Measurements from ENCODE around the gene MYOM1.

- TF ChIP-seq POLR2A (IDR thresholded peaks at IDR 0.05; ENCODE audit: low read length) (no peak), GATA1 (IDR thresholded peaks at IDR 0.05; ENCODE audit: low read depth, low read length) (no peak)
Observed at GRCh38 chr18:3074087-3074486, 145.7 kb downstream of the MYOM1 start.
